HG03469 (cell line): ENCODE measurements around the gene PCNX2.

ENCODE experiments used
- ATAC-seq: cut with Tn5 transposase; IDR thresholded peaks from one replicate; pipeline ENCODE4 v1.9.1; 2021; ENCODE audit warnings: mild to moderate bottlenecking, moderate library complexity, moderate number of reproducible peaks; ENCODE audit not compliant: unreplicated experiment

The PCNX2 gene

GRCh38 chr1:233295237-233295974 is at the start of gene PCNX2:
PCNX2 (minus strand) TSS chr1:233295725; CDS start chr1:233295478, 247 bp downstream.
- peak; percentile 66 for ATAC-seq

- ATAC-seq: no peak
Measured at GRCh38 chr1:233343262-233343661, 47.7 kb upstream of the PCNX2 start.

GRCh38 chr1:233342086-233342485 is 46.6 kb upstream of the PCNX2 start:
- ATAC-seq: no peak

GRCh38 chr1:233340966-233341516 is 45.5 kb upstream of the PCNX2 start:
- no peak for ATAC-seq

GRCh38 chr1:233340031-233340555 is 44.6 kb upstream of the PCNX2 start:
- ATAC-seq: no peak

GRCh38 chr1:233338102-233338501 is 42.6 kb upstream of the PCNX2 start:
- no peak for ATAC-seq

- ATAC-seq: no peak
Measured at GRCh38 chr1:233337505-233337904, 42.0 kb upstream of the PCNX2 start.

- ATAC-seq: no peak
Measured at GRCh38 chr1:233336554-233337456, 41.3 kb upstream of the PCNX2 start.

- no peak for ATAC-seq
Measured at GRCh38 chr1:233334092-233334491, 38.6 kb upstream of the PCNX2 start.

- no peak for ATAC-seq
Measured at GRCh38 chr1:233333086-233333485, 37.6 kb upstream of the PCNX2 start.

GRCh38 chr1:233331676-233332519 is 36.4 kb upstream of the PCNX2 start:
- no peak for ATAC-seq

- ATAC-seq: peak; percentile 19
Measured at GRCh38 chr1:233328142-233328921, 32.8 kb upstream of the PCNX2 start.

- ATAC-seq: peak; percentile 22
Measured at GRCh38 chr1:233327651-233328141, 32.2 kb upstream of the PCNX2 start, which contains the start of gene MAP3K21. MAP3K21 (plus strand) TSS chr1:233327724; CDS start chr1:233328029, 305 bp downstream.

GRCh38 chr1:233326811-233327650 is 31.5 kb upstream of the PCNX2 start:
- ATAC-seq: peak; percentile 67

GRCh38 chr1:233326319-233326718 is 30.8 kb upstream of the PCNX2 start:
- ATAC-seq: no peak

GRCh38 chr1:233323718-233324117 is 28.2 kb upstream of the PCNX2 start:
- ATAC-seq: no peak

GRCh38 chr1:233320023-233320422 is 24.5 kb upstream of the PCNX2 start:
- ATAC-seq: no peak

GRCh38 chr1:233319272-233319671 is 23.7 kb upstream of the PCNX2 start:
- no peak for ATAC-seq
